ENCODE results near the gene ITIH4. TPM values are rescaled to one million over a fixed set of nuclear protein-coding genes. Genes with fewer than 3 reads are reported as not detected.

The ITIH4 gene
- total RNA-seq, 2 donors from 2014 or later, result 4.9 to 5.5 TPM

- Histone ChIP-seq H3K9me3 (no peaks in the 10 kb centered on the region), H3K4me1 (replicated peaks) (no peaks in the 10 kb centered on the region), H3K36me3 (no peaks in the 10 kb centered on the region), H3K27ac (no peak overlapping the region), H3K4me3 (no peak overlapping the region), H3K27me3 (replicated peaks; ENCODE audit: insufficient read depth) (peaks cover 1% of the 10 kb centered on the region)
- DNase-seq (ENCODE audit: low spot score), result no peak
- intact Hi-C loops (cut with DNase I), result no loop called here
- TF ChIP-seq POLR2A (IDR thresholded peaks at IDR 0.05) (no peak), POLR2AphosphoS5 (IDR thresholded peaks at IDR 0.05) (no peak)
- TF ChIP-seq, protein P1, sequence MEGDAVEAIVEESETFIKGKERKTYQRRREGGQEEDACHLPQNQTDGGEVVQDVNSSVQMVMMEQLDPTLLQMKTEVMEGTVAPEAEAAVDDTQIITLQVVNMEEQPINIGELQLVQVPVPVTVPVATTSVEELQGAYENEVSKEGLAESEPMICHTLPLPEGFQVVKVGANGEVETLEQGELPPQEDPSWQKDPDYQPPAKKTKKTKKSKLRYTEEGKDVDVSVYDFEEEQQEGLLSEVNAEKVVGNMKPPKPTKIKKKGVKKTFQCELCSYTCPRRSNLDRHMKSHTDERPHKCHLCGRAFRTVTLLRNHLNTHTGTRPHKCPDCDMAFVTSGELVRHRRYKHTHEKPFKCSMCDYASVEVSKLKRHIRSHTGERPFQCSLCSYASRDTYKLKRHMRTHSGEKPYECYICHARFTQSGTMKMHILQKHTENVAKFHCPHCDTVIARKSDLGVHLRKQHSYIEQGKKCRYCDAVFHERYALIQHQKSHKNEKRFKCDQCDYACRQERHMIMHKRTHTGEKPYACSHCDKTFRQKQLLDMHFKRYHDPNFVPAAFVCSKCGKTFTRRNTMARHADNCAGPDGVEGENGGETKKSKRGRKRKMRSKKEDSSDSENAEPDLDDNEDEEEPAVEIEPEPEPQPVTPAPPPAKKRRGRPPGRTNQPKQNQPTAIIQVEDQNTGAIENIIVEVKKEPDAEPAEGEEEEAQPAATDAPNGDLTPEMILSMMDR (IDR thresholded peaks at IDR 0.05), result no peak
- WGBS, result 89% methylated on average over 19 of the region's 19 CpGs
These were observed 43.9 kb downstream of the ITIH4 start for GRCh38 chr3:52786330-52787215.

DNA sequence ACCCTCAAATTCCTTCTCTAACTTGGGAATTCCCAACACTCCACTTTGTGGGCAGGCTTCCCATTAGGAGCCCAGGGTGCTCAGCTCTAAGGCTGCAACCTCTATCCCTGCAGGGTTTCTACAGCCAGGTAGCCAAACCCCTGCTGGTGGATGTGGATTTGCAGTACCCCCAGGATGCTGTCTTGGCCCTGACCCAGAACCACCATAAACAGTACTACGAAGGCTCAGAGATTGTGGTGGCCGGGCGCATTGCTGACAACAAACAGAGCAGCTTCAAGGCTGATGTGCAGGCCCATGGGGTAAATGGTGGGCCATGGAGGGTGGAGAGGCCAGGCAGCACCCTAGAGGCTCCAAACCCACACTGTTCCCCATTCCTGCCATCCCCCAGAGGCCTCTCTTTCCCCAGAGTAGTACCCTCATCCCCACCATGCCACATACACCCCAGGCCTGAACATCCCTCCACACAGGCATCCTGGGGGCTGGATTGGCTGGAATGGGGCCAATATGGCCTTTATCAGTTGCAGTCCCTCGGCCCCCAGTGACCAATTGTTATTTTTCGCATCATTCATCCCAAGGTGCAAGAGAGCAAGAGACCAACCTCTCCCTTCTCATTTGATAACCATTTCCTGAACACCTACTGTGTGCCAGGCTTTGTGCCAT is 45.4 kb downstream of the ITIH4 start:
- H3K27ac ChIP-seq, result no peak overlapping the region
- peaks cover 1% of the 10 kb centered on the region for H3K27me3 ChIP-seq (replicated peaks; ENCODE audit: insufficient read depth)
- H3K9me3 ChIP-seq, result no peaks in the 10 kb centered on the region
- 87% methylated on average over 5 of the region's 5 CpGs for WGBS
- H3K36me3 ChIP-seq, result no peaks in the 10 kb centered on the region
- H3K4me1 ChIP-seq (replicated peaks), result no peaks in the 10 kb centered on the region
- intact Hi-C loops (cut with DNase I), result no loop called here
- no peak overlapping the region for H3K4me3 ChIP-seq
- no peak for DNase-seq (ENCODE audit: low spot score)
- TF ChIP-seq, protein P1 (IDR thresholded peaks at IDR 0.05), result no peak
- TF ChIP-seq POLR2A (IDR thresholded peaks at IDR 0.05) (no peak), POLR2AphosphoS5 (IDR thresholded peaks at IDR 0.05) (no peak)

GRCh38 chr3:52784021-52784621 is 46.4 kb downstream of the ITIH4 start:
- 82% methylated on average over 18 of the region's 18 CpGs for WGBS
- no peak for TF ChIP-seq POLR2A (IDR thresholded peaks at IDR 0.05)
- TF ChIP-seq, protein P1 (IDR thresholded peaks at IDR 0.05), result no peak
- no peak for TF ChIP-seq POLR2AphosphoS5 (IDR thresholded peaks at IDR 0.05)
- no peaks in the 10 kb centered on the region for H3K9me3 ChIP-seq
- no peaks in the 10 kb centered on the region for H3K36me3 ChIP-seq
- H3K27me3 ChIP-seq (replicated peaks; ENCODE audit: insufficient read depth), result peaks cover 1% of the 10 kb centered on the region
- no peaks in the 10 kb centered on the region for H3K4me1 ChIP-seq (replicated peaks)
- H3K27ac ChIP-seq, result no peak overlapping the region
- no peak overlapping the region for H3K4me3 ChIP-seq
- intact Hi-C loops (cut with DNase I), result no loop called here
- no peak for DNase-seq (ENCODE audit: low spot score)

DNA sequence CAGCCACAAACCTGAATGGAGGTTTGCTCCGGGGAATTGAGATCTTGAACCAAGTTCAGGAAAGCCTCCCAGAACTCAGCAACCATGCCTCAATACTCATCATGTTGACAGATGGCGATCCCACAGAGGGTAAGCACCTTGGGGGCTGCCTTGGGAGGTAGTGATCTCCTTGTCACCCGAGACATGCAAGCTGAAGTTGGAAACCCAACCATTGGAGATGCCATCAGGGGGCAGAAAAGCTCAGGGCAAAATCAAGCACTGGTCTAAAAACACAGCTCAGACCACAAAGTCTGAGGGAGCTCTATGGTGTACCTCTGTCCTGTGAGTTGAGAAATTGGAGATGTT is 47.3 kb downstream of the ITIH4 start:
- TF ChIP-seq, protein P1 (IDR thresholded peaks at IDR 0.05), result no peak
- no peak for TF ChIP-seq POLR2A (IDR thresholded peaks at IDR 0.05)
- TF ChIP-seq POLR2AphosphoS5 (IDR thresholded peaks at IDR 0.05), result no peak
- H3K9me3 ChIP-seq, result no peaks in the 10 kb centered on the region
- no peaks in the 10 kb centered on the region for H3K4me1 ChIP-seq (replicated peaks)
- H3K36me3 ChIP-seq, result no peaks in the 10 kb centered on the region
- H3K27me3 ChIP-seq (replicated peaks; ENCODE audit: insufficient read depth), result peaks cover 1% of the 10 kb centered on the region
- no peak for DNase-seq (ENCODE audit: low spot score)
- no peak overlapping the region for H3K4me3 ChIP-seq
- no peak overlapping the region for H3K27ac ChIP-seq
- WGBS, result 86% methylated on average over 3 of the region's 3 CpGs
- intact Hi-C loops (cut with DNase I), result no loop called here
